ENCODE data around the gene TRNP1.
A peak's percentile ranks its signal among the peaks of the same experiment; 100 is the strongest.

TRNP1 gene

DNA sequence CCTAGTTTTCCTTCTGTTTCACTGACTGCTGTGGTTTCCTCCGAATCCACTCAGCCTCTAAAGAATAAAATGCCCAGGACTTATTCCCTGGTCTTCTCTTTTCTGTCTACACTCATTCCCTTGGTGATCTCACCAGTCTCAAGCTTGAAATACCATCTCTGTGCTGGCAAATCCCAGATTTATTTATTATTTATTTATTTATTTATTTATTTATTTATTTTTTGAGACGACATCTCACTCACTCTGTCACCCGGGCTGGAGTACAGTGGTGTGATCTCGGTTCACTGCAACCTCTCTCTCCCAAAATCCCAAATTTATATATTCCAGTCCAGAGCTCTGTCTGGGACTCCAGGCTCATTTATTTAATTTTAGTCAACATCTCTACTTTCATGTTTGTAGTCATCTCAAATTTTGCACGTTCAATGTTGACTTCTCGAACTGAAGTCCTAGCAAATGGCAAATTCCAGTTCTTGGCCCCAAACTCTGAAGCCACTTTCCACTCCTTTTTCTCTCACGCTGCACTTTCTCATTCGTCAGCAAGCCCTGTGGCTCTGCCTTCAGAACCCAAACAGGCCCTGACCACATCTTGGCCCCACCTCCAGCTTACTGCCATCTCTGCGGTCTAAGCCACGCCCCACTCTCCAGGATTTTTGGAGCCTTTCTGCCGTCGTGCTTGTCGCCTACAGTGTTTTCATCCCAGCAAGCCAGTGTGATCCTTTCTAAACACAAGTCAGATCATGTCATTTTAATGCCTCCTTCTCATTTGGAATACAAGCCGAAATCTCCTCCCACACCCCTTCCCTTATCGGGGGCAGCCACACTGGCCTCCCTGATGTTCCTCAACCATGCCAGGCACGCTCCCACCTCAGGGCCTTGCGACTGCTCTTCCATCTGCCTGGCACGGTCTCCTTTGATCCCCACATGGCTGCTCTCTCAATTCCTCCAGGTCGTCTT is 33.4 kb downstream of the TRNP1 start:
- DNase-seq (ENCODE audit: low spot score): no peak

DNA sequence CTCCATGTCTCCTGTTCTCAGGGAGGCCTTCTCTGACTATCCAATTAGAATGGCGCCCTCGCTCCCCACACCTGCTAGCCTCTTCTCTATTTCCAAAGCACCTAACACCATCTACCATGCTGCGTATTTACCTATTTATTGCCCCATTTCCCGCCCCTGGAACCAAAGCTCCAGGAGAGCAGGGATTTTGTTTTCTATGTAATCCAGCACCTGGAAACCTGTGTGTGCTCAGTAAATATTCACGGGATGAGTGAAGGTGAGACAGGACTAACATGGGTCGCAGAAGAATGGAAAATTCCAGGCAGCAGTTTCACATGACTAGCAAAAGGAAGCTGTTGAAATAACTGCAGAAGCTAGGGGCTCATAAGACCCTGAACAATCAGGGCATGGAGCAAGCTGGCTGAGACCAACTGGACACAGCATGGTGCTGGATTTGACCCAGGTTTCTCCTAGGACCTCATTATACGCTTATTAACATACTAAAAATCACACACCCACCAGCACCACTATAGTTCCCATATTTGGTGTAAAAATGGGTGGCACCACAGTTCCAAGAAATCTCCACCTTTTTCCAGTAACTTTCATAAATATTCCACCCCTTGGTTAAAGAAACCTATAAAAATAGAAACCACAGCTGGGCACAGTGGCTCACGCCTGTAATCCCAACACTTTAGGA is 34.2 kb downstream of the TRNP1 start:
- DNase-seq (ENCODE audit: low spot score): no peak

DNA sequence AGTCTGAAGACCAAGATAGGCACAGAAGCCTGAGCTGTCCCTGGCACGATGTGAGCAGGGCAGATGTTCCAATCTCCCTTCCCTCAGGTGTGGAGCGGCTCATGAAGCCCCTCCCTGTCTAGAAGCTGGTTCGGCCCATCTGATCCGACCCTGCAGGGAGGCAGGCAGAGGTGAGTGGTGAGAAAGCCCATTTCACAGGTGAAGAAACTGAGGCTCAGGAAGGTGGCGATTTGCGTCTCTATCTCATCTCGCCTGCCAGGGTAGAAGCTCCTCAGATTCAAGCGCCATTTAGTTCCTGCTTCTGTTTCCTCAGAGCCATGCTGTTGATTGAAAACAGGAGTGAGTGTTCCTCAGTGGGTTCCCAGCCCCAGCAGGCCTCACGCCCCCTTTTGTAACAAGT is 36.0 kb downstream of the TRNP1 start:
- no peak for DNase-seq (ENCODE audit: low spot score)

DNA sequence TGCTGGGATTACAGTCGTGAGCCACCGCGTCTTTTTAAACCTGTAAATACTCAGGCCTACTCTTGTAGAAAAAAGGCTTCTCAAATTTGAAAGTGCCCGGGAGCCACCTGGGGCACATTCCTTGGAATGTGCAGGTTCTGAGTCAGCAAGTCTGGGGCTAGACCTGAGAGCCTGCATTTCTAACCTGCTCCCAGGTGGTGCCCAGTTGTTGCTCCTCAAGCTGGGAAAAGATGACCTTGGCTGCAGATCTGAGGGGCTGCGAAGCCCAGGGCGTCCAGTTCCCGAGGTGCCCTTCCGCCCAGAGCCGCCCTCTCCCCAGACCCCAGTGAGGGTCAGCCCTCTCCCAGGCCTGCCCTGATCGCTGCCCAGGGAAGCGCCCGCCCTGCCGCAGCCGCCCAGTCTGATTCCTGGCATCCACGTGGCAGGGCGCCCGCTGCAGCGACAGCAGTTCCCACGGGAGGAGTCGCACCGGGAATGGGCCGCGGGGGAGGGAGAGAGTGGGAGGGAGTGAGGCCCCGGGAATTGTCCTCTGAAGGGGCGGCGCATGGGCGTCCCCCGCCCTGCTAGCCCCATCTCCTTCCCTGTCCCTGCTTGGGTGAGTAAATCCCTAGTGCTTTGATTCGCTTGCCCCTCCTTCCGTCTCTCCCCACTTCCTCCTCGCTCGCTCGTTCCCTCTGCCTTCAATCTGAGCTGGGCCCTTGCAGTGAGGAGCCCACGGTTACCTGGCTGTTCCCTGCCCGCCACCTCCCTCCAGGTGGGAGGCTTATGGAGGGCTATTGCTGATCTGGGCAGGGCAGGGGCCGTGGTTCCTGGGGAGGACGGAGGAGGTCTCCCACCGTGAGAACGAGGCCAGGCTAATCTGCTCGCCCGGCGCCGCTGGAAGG is 38.0 kb downstream of the TRNP1 start:
- no peak for DNase-seq (ENCODE audit: low spot score)

DNA sequence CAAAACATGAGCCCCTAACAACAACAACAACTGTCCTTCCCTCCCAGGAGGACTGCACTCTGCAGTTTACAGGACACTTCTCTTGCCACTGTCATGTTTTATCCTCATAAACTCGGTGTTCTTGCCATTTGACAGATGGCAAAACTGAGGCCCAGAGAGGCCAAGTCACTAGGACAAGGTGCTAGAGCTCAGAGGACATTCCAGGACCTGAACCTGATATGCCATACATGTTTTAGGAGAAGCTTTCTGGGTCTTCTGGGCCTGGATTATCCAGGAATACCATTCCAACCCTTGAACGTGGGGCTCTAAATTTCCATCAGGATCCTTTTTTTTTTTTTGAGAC is 38.6 kb downstream of the TRNP1 start:
- no peak for DNase-seq (ENCODE audit: low spot score)

DNA sequence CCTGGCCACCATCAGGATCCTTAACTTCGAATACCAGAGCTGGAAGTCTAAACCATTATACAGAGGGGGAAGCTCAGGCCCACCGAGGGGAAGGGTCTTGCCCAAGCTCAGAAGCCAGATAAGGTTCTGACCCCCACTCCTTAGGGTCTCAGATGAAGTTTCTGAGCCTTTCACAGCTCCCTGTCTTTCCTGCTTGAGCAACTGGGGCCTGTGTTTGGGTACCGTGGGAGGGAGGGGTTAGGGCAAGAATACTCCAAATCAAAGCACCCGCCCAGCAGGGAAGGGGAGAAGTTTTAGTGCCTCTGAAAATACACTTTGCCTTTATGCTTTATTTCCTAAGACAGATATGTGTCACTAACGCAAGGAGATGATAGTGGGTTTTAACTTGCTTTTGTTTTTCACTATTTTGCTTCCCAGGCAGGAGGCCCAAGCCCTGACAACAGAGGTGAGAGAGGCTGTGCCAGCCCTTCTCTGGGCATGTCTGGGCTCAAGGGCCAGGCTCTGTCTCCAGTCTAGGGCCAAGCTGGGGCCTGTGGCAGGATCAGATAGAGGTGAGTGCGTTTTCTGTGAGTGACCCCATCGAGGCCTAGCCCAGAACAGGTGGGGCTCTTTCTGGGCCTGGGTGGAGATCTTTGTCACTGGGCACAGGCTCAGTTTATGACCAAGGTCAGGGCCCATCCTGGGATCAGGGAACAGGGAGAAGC is 39.7 kb downstream of the TRNP1 start:
- DNase-seq (ENCODE audit: low spot score): no peak

DNA sequence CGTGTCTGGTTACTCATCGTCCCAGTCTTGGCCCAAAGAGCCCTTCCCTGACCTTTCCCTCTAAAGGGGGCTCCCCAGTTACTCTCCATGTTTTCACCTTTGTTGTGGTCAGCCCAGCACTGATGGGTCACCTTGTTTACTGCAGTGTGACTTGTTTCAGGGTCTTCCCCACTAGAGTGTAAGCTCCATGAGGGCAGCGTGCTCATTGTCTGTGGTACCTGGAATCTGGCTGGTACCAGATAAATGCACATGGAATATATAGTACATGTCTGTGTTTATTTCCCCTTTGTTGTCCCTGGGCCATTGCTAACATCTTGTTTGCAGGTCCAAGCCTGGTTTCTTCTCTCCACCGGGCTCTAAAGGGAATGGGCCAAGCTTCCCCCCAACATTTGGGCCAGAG is 41.9 kb downstream of the TRNP1 start:
- DNase-seq (ENCODE audit: low spot score): no peak

DNA sequence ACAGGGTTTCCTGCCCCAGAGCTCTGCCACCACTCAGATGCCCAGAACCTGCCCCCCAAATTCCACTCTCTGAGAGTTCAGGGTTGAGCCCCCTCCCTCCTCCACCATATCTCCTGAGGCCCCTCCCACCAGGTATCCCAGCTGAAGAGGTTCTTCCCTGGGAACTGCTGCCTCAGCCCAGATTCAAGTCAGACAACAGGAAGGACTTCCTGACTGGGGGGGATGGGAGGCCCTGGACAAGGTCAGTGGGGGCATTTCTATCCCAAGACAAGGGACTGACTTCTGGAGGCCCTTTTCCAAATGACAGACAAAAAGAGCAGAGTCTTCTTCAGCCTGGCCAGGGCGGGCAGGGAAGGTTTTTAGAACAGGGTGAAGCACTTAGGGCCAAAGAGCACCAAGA is 43.2 kb downstream of the TRNP1 start:
- no peak for DNase-seq (ENCODE audit: low spot score)

DNA sequence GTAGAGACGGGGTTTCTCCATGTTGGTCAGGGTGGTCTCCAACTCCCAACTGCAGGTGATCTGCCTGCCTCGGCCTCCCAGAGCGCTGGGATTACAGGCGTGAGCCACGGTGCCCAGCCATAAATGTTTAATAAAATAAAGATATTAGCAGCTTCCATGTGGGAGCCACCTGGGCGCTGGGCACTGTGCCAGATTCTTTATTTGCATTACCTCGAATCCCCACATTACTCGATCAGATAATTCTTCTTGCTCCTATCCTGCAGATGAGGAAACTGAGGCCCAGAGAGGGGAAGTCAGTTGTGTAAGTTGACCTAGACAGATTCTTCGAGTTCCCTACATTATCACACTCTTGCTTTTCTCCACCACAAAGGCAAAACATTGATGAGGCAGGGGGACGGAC is 44.0 kb downstream of the TRNP1 start:
- DNase-seq (ENCODE audit: low spot score): no peak

DNA sequence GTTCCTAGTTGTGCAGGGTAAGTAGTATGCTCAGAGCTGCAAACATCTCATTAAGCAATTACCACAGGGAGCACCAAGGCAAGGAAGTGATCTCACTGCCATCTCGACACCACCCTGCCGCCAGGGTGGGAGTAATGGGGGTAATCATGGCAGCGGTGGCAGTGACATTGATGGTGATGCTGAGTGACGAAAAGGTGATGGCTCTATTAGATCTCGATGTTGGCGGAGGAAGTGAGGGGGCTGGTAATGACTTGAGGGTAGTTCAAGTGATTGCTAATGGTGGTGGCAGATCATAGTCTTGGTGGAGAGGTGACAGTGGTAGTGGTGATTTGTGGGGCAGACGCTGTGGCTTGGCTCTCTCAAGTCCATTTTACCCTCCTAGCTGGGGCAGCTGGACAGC is 44.5 kb downstream of the TRNP1 start:
- no peak for DNase-seq (ENCODE audit: low spot score)

DNA sequence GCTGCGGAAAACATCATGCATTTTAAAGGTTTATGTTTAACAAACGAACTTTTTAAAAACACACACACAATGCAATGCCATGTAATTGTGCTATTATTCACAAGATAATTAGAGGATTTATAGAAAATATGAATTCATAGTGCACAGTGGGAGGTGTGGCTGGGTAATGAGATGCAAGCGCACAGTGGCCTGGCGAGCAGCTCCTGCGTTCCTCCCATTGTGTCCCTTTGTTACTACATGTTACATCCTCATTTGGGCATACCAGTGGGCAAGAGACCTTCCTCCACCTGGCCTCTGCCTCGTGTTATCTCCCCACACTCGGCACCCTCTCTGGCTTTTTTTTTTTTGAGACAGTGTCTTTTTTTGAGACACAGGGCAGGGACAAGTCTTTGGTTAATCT is 49.2 kb downstream of the TRNP1 start:
- DNase-seq (ENCODE audit: low spot score): no peak

DNA sequence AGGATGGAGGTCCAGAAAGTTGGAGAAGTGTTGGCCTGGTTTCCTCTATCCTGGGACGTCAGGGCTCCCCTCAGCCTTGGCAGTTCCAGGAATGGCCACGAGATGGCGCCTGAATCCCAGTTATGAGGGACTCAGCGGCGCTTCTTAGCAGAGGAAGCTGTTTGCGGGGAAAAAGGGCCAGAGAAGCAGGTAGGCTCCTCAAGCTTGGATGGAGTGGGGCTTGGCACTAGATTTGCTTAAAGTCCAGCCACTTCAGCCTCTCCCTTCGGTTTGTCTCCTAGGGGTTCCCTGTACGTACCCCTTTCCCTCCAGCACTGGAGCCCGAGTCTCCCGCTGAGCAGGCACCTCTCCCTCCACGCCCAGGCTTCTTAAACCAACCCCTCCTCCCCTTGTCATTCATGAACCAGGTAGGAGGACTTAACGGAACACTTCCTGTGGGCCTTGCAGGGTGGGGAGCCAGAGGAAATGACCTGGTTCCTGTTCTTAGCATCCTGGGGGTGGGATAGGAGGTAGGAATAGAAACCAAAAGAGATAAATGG is 51.2 kb downstream of the TRNP1 start:
- DNase-seq (ENCODE audit: low spot score): peak; percentile 76

DNA sequence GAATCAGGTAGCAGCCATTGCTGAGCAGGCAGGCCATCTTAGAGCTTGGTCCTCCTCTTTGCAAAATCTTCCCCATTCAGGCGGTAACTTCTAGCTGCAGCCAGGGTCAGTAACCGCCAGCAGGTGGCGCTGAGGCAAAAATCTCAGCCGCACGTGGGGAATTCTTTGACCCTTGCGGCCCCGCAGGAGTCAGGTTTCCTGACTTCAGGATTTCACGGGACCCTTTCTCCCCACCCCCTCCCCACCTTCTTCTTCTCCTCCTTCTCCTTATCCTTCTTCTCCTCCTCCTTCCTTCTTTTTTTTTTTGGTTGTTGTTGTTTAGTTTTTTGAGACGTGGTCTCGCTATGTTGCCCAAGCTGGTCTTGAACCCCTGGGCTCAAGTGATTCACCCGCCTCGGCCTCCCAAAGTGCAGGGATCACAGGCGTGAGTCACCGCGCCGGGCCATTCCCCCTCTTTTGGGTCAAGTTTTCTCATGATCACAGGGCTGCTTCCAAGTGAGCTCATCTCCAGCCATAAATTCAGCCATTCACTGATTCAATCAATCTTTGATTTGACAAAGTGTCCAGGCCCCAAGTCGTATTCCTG is 52.6 kb downstream of the TRNP1 start:
- peak; percentile 70 for DNase-seq (ENCODE audit: low spot score)

DNA sequence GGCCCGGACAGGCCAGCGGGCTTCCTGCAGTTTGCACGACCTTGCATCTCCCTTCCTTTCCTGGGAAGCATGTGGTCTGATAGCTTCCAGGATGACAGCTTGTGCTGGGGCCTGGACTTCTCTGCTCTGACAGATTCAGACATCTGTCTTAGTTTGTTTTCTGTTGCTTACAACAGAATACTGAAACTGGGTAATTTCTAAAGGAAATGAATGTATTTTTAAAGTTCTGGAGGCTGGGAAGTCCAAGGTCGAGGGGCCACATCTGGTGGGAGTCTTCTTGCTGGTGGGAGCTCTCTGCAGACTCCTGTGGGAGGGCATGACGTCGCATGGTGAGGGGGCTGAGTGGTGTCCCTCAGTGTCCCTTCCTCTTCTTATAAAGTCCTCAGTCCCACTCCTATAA is 54.4 kb downstream of the TRNP1 start:
- no peak for DNase-seq (ENCODE audit: low spot score)

DNA sequence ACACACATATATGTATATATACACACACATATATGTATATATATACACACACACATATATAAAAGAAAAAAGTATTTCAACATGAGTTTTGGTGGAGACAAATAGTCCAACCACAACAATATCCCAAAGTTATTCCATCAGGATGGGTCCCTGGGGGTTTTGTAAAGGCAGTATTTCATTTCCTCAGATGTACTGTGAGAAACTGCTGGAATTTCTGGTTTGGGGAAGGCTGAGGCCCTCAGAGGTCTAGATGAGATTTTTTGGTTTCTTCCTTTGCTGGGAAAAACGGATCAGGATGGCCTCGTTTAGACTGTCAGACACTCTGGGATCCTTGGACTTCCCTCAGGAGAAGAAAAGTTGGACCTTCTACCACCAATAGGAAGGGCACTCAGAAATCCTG is 55.6 kb downstream of the TRNP1 start:
- DNase-seq (ENCODE audit: low spot score): no peak

DNA sequence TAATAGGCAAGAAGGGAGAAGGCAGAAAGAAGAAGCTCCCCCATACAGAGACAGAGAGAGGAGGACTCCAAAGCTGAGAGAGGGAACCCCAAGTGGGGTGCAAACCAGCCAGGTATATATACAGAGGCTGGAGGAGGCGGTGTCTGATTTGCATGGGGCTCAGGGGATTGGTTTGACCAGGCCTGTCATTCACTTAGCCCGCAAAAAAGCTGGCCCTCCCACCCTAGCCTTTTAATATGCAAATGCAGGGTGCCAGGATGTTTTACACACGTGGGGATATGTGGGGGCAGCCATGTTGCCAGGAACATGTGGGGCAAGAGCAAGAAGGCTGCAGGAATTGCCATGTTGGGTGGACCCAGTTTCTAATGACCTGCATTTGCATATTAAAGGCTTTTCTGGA is 56.1 kb downstream of the TRNP1 start:
- DNase-seq (ENCODE audit: low spot score): no peak
